Skin epidermis (tissue), 12 donors: ENCODE data around the gene SLC34A3.
"Not testable (repeated sequence)": the region's sequence is repeated elsewhere in the genome, so short reads cannot be mapped to it uniquely, and the experiment has no call there.

Source experiments
- H3K27ac ChIP-seq, 21 experiments: fragments of 200-600 bp; sonication (generic) in 11 of 21; one replicate each; pipeline ENCODE4 v1.5.0; 2020; ENCODE audit warnings: mild to moderate bottlenecking in 3 of 21, inconsistent platforms in 2 of 21, moderate library complexity in 2 of 21
- H3K4me3 ChIP-seq, 7 experiments: fragments of 200-600 bp; sonication (generic) in 2 of 7; one replicate each; pipeline ENCODE4 v1.5.0; 2020; ENCODE audit warnings: inconsistent platforms in 2 of 7, mild to moderate bottlenecking in 2 of 7, moderate library complexity in 1 of 7

The SLC34A3 gene

DNA sequence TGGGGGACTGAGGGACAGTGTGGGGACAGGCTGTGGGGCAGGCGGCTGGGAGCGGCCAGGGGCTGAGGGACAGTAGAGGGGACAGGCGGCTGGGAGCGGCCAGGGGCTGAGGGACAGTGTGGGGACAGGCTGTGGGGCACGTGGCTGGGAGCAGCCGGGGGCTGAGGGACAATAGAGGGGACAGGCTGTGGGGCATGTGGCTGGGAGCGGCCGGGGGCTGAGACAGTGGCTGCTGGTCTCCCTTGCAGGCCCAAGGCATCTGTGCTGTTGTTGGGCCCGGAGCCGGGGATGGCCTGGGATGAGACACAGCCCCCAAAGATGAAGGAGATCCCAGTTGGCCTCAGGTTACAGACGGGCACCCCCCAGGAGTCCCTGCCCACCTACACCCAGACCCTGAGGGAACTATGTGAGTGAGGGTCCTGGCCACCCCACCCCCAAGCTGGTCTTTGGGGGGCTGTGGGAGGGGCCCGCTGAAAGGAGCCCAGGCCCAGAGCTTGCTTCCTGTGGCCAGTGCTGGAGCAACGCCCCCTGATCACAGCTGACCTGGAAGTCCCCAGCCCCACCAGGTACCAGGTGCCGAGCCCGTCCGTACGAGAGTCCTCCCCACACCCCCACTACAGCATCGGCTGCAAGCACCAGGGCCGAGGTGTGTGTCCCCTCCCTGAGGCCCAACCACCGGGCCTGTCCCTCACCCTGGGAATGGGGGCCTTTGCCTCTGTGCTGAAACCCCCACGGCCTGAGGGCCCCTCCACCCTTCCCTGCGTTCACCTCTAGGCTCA, 21.0 kb downstream of the SLC34A3 start:
- Histone ChIP-seq H3K4me3 (no peak overlapping the region), H3K27ac (no peak overlapping the region)

DNA sequence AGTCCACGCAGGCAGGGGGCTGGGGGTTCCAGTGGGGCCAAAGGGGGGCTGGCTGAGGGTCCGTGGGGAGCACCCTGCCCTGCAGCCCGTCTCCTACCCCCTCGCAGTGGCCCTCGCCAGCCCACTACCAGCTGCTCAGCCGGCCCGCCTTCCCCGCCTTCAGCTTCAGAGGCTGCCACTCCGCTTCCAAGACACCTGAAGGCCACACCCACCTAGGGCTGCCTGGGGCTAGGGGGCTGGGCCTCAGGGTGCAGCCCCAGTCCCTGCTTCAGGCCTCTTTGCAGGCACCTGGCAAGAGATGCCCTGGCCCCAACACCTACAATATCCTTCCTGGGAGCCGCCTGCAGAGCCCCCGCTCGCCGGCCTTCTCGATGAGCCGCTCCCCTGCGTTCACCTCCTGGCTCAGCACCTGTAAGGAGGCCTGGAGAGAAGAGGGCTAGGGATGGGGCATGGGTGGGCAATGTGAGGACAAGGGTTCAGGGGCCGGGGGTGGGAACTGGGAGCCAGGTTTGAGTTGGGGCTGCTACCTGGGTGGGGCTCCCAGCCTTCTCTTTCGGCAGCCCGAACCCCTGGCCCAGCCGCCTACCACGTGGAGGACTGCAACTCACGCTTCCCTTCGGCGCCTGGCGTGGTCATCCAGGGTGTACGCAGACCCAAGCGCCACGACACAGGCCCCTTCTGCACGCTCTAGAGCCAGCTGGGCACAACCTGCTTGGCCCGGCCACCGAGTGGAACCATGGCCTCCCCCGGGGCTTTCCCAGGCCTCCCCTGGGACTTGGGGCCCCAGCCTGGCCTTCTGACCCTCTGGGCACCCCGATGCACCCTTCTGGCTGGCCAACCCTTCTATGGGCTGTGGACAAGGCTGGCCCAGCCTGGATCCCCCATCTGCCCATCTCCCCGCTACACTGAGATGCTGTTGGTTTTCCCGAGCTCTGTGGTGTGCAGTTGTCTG, 22.1 kb downstream of the SLC34A3 start:
- H3K4me3 ChIP-seq, result no peak overlapping the region
- H3K27ac ChIP-seq, result no peak overlapping the region

DNA sequence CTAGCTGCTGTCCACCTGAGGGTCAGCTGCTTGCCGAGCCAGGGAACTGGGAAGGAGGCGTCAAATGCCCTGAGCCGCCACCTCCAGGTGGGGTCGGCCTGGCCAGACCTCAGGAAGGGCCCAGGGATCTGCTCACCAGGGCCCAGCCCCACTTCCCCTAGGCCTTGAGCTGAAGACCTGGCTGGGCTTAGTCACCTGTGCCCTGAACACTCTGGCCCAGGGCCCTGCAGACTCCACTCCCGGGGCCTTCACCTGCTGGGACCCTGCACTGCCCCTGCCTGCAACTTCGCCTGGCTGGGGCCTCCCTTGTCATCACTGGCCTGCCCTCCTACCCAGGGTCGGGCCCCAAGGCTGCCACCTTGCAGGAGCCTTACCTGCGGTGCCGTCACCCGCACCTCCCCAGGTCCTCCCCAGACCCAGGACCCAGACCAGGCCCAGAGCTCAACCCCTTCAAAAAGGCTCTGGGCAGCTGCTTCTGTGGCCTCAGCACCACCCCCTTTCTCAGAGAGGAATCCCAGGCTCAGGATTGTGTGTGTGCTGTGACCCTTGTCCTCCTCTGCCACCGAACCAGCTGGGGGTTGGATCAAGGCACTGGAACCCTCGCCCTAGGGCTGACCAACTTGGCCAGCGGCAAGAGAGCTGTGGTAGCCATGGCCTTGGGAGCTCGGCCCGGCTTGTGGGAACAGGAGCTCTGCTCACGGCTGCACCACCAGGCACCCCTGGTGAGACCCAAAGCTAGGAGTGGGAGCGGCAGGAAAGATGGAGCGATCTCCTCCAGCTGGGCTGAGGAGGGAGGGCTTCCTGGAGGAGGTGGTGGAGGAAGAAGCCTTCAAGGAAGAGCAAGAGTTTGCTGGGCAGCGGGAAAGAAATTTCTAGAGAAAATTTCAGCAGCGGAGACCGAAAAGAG, 23.3 kb downstream of the SLC34A3 start:
- H3K4me3 ChIP-seq, result peak overlapping the region; percentile 73 to 100 (median 99)
- H3K27ac ChIP-seq, result peak overlapping the region in 16 of 21 experiments; percentile 75 to 95 (median 84)

DNA sequence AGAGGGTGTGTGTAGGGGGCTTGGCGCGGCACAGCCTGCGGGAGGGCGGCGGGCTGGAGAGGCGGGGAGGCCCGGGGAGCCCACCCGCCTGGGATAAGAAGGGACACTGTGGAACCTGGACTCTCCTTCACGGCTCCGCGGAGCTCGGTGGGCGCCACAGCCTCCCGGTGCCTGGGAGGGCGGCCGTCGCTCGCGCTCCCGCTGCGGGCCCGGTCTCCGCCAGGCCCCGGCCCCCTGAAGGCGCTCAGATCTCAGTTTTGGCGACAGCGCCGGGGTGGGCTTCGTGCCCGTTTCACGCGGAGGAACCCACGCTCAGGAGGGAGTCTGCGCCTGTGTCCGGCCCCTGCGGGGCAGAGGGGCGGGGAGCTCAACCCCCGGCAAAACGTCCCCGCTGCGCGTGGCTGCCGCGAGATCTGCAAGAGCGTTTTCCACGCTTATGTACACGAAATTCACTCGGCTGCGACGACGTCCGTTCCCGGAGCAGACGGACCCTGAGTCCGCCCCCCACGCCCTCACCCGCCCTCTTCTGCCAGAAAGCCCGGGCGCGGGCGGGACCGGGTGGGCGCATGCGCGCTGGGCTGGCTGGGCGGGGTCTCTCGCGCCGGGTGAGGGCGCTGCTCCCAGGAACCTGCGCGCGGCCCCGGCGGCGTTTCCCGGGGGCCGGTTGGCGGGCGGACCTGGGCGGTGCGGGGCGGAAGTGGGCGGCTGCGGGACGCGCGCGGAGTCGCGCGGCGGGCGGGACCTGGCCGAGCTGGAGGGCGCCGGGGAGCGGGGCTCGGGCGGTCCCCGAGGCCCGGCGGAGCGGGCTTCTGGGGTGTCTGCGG, 24.1 kb downstream of the SLC34A3 start, which contains the start of gene NELFB:
Gene NELFB, plus strand, starts transcription at position 704 of the 824 bp plus-strand sequence.
- Histone ChIP-seq H3K27ac (peak within 1 kb of the TSS; percentile 27 to 95 (median 87)), H3K4me3 (peak within 1 kb of the TSS; percentile 73 to 100 (median 99))

DNA sequence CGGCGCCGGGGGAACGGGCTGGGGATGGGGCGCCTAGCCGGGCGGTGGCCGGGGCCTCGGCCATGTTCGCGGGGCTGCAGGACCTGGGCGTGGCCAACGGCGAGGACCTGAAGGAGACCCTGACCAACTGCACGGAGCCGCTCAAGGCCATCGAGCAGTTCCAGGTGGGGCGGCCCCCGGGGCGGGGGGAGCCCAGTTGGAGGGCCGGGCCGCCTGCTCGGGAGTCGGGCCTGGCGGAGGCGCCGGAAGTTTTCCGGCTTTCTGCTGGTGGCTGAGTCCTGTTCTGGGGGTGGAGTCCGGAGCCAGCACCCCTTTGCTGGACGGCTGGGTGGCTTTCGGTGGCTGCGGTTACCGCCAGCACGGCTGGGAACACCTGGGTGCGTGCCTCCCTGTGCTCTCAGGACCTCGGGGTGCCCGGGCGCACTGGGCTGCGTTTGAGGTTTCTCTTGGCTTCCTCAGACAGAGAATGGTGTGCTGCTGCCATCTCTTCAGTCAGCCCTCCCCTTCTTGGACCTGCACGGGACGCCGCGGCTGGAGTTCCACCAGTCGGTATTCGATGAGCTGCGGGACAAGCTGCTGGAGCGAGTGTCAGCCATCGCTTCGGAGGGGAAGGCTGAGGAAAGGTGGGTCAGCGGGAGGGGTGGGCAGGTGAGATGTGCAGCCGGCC, 24.9 kb downstream of the SLC34A3 start:
- H3K4me3 ChIP-seq, result peak overlapping the region; percentile 73 to 100 (median 99)

DNA sequence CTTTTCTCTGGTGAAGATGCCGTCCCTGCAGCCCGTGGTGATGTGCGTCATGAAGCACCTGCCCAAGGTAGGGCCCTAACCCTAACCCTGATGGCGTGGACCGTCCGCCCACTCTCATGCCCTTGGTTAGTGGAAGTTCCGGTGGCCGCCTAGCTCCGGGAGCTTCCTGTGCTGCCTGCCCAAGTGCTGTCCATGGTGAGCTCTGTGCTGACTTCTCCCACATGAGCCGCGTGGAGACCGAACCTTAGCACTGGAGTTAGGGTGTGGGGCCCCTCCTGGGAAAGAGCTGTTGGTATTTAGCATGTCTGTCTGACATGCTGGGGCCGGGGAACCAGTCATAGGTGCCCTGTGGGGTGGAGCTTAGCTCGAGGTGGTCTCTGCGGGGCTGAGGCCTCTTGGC, 25.7 kb downstream of the SLC34A3 start:
- peak overlapping the region in 2 of 21 experiments; percentile 89 to 95 for H3K27ac ChIP-seq

More for the DNA sequence above, 24.9 kb downstream of the SLC34A3 start:
- H3K27ac ChIP-seq, result peak overlapping the region; percentile 27 to 95 (median 87)

DNA sequence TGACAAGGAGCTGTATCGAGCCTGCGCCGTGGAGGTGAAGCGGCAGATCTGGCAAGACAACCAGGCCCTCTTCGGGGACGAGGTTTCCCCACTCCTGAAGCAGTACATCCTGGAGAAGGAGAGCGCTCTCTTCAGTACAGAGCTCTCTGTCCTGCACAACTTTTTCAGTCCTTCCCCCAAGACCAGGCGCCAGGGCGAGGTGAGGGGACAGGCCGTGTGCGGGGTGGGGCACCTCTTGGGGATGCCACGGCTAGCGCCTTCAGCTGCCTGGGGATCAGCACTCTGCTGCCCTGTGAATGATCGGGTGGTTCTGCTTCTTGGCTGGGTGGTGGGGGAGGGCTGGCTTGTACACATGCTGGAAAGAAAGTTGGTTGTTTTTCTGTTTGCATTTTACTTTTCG, 26.2 kb downstream of the SLC34A3 start:
- H3K4me3 ChIP-seq, result no peak overlapping the region
- no peak overlapping the region for H3K27ac ChIP-seq

More for the DNA sequence above, 25.7 kb downstream of the SLC34A3 start:
- peak overlapping the region in 6 of 7 experiments; percentile 73 to 100 (median 100) for H3K4me3 ChIP-seq

DNA sequence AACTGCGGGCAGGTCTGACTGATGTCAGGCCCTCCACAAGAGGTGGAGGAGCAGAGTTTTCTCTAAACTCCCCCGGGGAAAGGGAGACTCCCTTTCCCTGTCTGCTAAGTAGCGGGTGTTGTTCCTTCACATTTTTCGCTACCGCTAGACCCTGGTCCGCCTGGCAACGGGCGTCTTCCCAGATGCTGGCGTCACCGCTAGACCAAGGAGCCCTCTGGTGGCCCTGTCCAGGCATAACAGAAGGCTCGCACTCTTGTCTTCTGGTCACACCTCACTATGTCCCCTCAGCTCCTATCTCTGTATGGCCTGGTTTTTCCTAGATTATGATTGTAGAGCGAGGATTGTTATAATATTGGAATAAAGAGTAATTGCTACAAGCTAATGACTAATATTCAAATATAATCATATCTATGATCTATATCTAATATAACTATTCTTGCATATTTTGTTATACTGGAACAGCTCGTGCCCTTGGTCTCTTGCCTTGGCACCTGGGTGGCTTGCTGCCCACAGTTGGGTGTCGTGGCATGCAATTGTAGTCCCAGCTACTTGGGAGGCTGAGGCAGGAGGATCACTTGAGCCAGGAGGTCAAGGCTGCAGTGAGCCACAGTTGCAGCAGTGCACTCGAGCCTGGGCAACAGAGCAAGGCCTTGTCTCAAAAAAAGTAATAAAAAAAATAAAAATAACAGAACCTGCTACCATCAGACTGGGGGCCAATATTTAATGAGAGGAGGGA, 31.6 kb downstream of the SLC34A3 start:
- H3K4me3 ChIP-seq, H3K27ac ChIP-seq: not testable (repeated sequence)

DNA sequence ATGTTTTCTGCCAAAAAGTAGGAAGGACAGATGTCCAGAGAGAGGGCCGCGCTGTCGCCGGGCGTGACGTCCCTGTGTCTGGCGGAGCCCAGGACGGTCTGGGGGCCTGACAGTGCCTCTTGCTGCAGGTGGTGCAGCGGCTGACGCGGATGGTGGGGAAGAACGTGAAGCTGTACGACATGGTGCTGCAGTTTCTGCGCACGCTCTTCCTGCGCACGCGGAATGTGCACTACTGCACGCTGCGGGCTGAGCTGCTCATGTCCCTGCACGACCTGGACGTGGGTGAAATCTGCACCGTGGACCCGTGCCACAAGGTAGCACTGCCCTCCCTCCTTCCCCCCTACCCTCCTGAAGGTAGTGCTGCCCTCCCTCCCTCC, 32.2 kb downstream of the SLC34A3 start:
- no peak overlapping the region for H3K27ac ChIP-seq
- H3K4me3 ChIP-seq, result no peak overlapping the region

DNA sequence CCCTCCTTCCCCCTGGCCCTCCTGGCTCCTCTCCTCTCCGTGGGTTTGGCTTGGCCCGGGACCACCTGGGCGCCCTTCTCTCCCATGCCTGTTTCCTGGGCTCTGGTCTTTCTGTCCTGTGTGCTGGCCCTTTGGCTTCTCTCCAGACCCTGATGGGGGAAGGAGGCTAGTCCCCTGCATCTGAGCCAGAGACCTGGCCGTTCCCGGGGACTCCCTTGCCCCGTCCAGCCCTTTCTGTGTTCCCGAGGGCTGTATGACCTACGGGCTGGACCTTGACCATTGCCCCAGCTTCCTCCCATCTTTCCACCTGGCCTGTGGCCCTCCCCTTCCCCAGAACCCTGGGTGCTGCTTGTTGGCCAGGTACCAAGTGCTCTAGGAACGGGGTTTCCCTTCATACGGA, 32.8 kb downstream of the SLC34A3 start:
- Histone ChIP-seq H3K4me3 (no peak overlapping the region), H3K27ac (no peak overlapping the region)

DNA sequence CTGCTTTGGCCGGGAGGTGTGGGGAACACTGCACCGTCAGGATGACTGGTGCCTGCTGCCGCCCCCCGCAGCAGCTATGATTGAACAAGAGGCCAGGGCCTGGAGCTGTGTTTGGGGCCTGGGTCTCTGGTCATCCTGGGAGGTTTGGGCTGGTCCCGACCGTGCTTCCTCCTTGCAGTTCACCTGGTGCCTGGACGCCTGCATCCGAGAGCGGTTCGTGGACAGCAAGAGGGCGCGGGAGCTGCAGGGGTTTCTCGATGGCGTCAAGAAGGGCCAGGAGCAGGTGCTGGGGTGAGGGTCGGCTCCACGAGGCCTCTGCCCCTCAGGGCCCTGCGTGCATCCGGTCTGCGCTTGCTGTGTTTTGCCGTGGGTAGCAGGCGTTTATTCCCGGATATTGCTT, 33.4 kb downstream of the SLC34A3 start:
- H3K27ac ChIP-seq, result no peak overlapping the region
- H3K4me3 ChIP-seq, result no peak overlapping the region

DNA sequence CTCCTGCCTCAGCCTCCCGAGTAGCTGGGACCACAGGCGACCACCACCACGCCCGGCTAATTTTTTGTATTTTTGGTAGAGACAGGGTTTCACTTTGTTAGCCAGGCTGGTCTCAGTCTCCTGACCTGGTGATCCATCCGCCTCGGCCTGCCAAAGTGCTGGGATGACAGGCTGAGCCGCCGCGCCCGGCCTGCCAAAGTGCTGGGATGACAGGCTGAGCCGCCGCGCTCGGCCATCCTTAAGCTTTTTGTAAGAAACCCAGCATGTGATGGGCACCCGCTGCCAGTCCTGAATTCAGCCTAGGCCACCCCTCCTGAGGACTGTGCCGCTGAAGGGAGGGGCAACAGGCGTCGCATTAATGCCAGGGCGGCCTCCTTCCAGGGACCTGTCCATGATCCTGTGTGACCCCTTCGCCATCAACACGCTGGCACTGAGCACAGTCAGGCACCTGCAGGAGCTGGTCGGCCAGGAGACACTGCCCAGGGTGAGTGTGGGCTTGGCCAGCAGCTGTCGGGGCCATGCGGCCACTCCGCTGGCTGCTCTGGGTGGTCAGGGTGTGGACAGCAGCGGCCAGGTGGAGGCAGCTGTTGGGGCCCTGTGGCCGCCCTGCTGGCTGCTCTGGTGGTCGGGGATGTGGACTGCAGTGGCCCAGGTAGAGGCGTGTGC, 34.9 kb downstream of the SLC34A3 start:
- no peak overlapping the region for H3K27ac ChIP-seq
- no peak overlapping the region for H3K4me3 ChIP-seq

DNA sequence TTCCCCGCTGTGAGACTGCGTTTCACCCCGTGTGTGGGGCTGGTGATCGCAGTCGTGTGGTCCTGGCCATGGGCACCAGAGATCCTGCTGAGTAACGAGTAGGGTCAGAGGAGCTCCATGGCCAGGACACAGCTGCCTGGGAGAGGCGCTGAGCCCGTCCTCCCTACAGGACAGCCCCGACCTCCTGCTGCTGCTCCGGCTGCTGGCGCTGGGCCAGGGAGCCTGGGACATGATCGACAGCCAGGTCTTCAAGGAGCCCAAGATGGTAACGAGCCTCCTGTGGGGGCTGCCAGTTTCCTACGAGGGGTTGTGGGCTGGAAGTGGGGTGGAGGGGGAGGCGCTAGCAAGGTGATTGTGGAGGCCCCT, 35.4 kb downstream of the SLC34A3 start:
- H3K4me3 ChIP-seq, result no peak overlapping the region
- H3K27ac ChIP-seq, result no peak overlapping the region

DNA sequence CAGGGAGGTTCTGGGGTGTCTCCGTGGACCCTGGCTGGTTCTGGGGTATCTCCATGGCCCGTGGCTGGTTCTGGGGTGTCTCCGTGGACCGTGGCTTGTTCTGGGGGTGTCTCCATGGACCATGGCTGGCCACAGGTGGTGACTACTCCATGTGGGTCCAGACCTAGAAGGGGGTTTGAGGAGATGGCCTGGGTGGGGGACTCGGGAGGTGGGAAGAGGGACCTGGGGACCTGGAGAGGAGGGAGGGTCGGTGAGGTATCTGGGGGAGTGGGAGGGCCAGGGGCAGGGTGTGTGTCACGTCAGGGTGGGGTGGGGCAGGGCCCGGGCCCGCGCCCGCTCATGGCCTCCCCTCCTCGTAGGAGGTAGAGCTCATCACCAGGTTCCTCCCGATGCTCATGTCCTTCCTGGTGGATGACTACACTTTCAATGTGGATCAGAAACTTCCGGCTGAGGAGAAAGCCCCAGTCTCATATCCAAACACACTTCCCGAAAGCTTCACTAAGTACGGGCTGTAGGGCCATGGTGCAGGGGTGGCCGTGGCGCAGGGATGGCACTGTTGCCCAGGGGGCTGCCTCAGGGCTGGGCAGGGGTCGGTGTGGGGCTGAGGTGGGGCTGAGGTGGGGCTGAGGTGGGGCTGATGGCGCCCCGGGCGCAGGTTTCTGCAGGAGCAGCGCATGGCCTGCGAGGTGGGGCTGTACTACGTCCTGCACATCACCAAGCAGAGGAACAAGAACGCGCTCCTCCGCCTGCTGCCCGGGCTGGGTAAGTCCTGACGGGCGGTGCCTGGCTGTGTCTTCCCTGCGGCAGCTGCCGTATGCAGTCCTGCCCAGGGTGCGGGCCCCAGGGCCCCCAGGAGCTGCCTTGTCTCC, 36.1 kb downstream of the SLC34A3 start:
- Histone ChIP-seq H3K27ac (no peak overlapping the region), H3K4me3 (no peak overlapping the region)

DNA sequence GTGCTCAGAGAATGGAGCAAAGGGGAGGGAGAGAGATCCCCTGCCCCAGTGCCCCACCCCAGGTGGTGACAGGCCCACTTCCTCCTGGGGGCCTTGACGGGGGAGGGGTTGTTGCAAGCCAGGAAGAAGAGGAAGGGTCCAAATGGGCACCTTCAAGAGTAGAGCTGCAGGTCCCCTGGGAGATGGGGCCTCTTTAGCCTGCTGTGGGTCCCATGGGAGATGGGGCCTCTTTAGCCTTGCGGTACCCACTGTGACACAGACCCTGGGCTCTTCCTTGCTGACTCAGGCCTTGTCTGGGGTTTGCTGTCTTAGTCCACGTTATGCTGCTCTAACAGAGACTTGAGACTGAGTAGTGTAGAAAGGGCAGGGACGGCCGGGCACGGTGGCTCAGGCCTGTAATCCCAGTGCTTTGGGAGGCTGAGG, 37.2 kb downstream of the SLC34A3 start:
- H3K27ac ChIP-seq, result peak overlapping the region in 2 of 21 experiments; percentile 11 to 23
- no peak overlapping the region for H3K4me3 ChIP-seq
